ENCODE data around the gene PIGB. TPM values are rescaled to one million over a fixed set of nuclear protein-coding genes. Genes with fewer than 3 reads are reported as not detected.

PIGB gene
- total and polyA plus RNA-seq, 4 experiments from 2014 or later, result 13.0 to 28.6 (median 22.5) TPM

DNA sequence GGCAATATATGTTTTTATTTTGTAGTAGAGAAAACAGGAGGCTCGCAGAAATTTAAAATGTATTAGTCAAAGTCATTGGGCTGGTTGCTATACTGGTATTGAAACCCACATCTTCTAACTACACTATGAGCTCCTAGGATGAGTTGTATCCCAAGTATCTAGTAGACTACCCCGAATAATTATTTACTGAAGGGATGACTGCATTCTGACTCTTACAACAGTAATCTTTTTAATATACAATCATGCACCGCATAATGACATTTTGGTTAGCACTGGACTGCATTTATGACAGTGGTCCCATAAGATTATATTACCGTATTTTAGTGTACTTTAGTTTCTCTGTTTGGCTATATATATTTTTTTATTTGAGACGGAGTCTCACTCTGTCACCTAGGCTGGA lies 15.3 kb downstream of the PIGB start:
- ChIA-PET POLR2A (ENCODE audit: partially characterized antibody) (no interaction called here), CTCF (ENCODE audit: partially characterized antibody) (interaction anchor here (1.1 kb wide), 1 partner anchor 101 kb away, joined by 4 read pairs; no protein-coding TSS in a partner anchor)
- no peak for DNase-seq
- Histone ChIP-seq H3K4me3 (ENCODE audit: low read length in 2 of 2) (no peak overlapping the region), H3K9me3 (ENCODE audit: control insufficient read depth in 1 of 2, low read length in 2 of 2) (no peaks in the 10 kb centered on the region), H3K27me3 (ENCODE audit: insufficient read depth, low read length) (no peaks in the 10 kb centered on the region), H3K27ac (ENCODE audit: low read depth, low read length) (no peak overlapping the region), H3K36me3 (ENCODE audit: insufficient read depth, low read length) (peaks cover 19% of the 10 kb centered on the region), H3K4me1 (ENCODE audit: insufficient read depth, low read length) (no peaks in the 10 kb centered on the region)
- Mint-ChIP-seq H3K27ac (no peak overlapping the region), H3K4me1 (peaks cover 0 to 2% (median 0%) of the 10 kb centered on the region in 4 donors), H3K36me3 (peaks cover 36 to 57% of the 10 kb centered on the region in 2 donors), H3K9me3 (no peaks in the 10 kb centered on the region), H3K4me3 (no peak overlapping the region), H3K27me3 (no peaks in the 10 kb centered on the region)
- intact Hi-C loops (cut with micrococcal nuclease), result no loop called here

DNA sequence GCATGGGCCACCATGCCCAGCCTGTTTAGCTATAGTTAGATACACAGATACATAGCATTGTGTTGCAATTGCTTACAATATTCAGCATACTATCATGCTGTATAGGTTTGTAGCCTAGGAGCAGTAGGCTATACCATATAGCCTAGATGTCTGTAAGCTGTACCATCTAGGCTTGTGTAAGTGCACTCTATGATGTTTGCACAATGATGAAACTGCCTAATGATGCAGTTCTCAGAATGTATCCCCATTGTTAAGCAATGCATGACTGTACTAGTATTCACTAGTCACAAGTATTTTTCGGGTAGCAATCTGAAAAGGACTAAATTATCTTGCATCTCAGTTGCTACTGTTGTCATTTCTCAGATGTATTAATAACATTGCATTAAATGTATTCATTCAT lies 16.0 kb downstream of the PIGB start:
- Mint-ChIP-seq H3K27ac (peak overlapping the region in 1 of 7 donors; percentile 19), H3K27me3 (no peaks in the 10 kb centered on the region), H3K4me1 (peaks cover 0 to 2% (median 0%) of the 10 kb centered on the region in 4 donors), H3K4me3 (no peak overlapping the region), H3K36me3 (peaks cover 36 to 60% of the 10 kb centered on the region in 2 donors), H3K9me3 (no peaks in the 10 kb centered on the region)
- intact Hi-C loops (cut with micrococcal nuclease), result no loop called here
- peaks cover 16% of the 10 kb centered on the region for H3K36me3 ChIP-seq (ENCODE audit: insufficient read depth, low read length)
- ChIA-PET POLR2A (ENCODE audit: partially characterized antibody) (no interaction called here), CTCF (ENCODE audit: partially characterized antibody) (no interaction called here)
- DNase-seq, result no peak
- no peaks in the 10 kb centered on the region for H3K27me3 ChIP-seq (ENCODE audit: insufficient read depth, low read length)
- no peak overlapping the region for H3K27ac ChIP-seq (ENCODE audit: low read depth, low read length)
- no peak overlapping the region for H3K4me3 ChIP-seq (ENCODE audit: low read length in 2 of 2)
- H3K9me3 ChIP-seq (ENCODE audit: control insufficient read depth in 1 of 2, low read length in 2 of 2), result no peaks in the 10 kb centered on the region
- no peaks in the 10 kb centered on the region for H3K4me1 ChIP-seq (ENCODE audit: insufficient read depth, low read length)

DNA sequence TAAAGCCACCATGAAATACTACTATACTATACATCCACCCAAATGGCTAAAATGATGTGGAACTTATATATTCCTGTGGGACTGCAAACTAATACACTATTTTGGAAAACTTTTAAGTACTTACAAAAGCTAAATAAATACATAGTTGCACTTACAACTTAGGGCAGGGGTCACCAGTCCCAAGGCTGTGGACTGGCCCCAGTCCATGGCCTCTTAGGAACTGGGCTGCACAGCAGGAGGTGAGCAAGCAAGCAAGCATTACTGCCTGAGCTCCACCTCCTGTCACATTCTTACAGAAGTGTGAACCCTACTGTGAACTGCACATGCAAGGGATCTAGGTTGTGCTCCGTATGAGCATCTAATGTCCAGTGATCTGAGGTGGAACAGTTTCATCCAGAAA lies 18.1 kb downstream of the PIGB start:
- no peak overlapping the region for H3K4me3 Mint-ChIP-seq

DNA sequence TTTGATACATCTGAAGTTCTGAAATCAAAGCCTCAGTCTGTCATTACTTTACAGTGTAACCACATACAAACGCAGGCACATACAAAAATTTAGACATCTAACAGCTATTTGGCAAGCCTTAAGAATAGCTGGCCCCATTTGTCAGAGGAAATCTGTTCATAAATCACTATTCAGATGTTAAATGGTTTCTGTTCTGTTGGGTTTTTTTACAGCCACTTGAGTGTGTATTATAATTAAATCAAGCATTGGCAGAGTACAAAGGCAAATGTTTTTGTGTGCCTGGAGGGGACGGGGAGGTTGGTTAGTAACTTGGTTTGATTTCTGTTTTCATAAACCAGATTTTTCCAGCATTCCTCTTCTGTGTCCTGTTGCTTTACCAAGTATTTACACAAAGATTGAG lies 24.1 kb downstream of the PIGB start:
- Mint-ChIP-seq H3K27me3 (no peaks in the 10 kb centered on the region), H3K27ac (peak overlapping the region in 2 of 7 donors; percentile 41 to 57), H3K4me3 (no peak overlapping the region), H3K9me3 (no peaks in the 10 kb centered on the region), H3K36me3 (peaks cover 46 to 56% of the 10 kb centered on the region in 2 donors), H3K4me1 (peaks cover 0 to 1% (median 0%) of the 10 kb centered on the region in 4 donors)
- ChIA-PET CTCF (ENCODE audit: partially characterized antibody) (interaction anchor here (1.4 kb wide), 1 partner anchor 92 kb away, joined by 3 read pairs; no protein-coding TSS in a partner anchor), POLR2A (ENCODE audit: partially characterized antibody) (no interaction called here)
- no peaks in the 10 kb centered on the region for H3K27me3 ChIP-seq (ENCODE audit: insufficient read depth, low read length)
- no peak overlapping the region for H3K4me3 ChIP-seq (ENCODE audit: low read length in 2 of 2)
- H3K4me1 ChIP-seq (ENCODE audit: insufficient read depth, low read length), result no peaks in the 10 kb centered on the region
- peaks cover 12% of the 10 kb centered on the region for H3K36me3 ChIP-seq (ENCODE audit: insufficient read depth, low read length)
- H3K9me3 ChIP-seq (ENCODE audit: control insufficient read depth in 1 of 2, low read length in 2 of 2), result no peaks in the 10 kb centered on the region
- DNase-seq, result no peak
- H3K27ac ChIP-seq (ENCODE audit: low read depth, low read length), result no peak overlapping the region
- intact Hi-C loops (cut with micrococcal nuclease), result no loop called here

More for the DNA sequence above, 18.1 kb downstream of the PIGB start:
- peaks cover 16% of the 10 kb centered on the region for H3K36me3 ChIP-seq (ENCODE audit: insufficient read depth, low read length)
- ChIA-PET POLR2A (ENCODE audit: partially characterized antibody) (no interaction called here), CTCF (ENCODE audit: partially characterized antibody) (no interaction called here)
- DNase-seq, result no peak
- Mint-ChIP-seq H3K27ac (no peak overlapping the region), H3K27me3 (no peaks in the 10 kb centered on the region), H3K4me1 (peaks cover 0 to 2% (median 0%) of the 10 kb centered on the region in 4 donors), H3K36me3 (peaks cover 27 to 61% of the 10 kb centered on the region in 2 donors), H3K9me3 (no peaks in the 10 kb centered on the region)
- no peaks in the 10 kb centered on the region for H3K27me3 ChIP-seq (ENCODE audit: insufficient read depth, low read length)
- H3K4me3 ChIP-seq (ENCODE audit: low read length in 2 of 2), result no peak overlapping the region
- intact Hi-C loops (cut with micrococcal nuclease), result no loop called here
- H3K9me3 ChIP-seq (ENCODE audit: control insufficient read depth in 1 of 2, low read length in 2 of 2), result no peaks in the 10 kb centered on the region
- no peaks in the 10 kb centered on the region for H3K4me1 ChIP-seq (ENCODE audit: insufficient read depth, low read length)
- H3K27ac ChIP-seq (ENCODE audit: low read depth, low read length), result no peak overlapping the region

DNA sequence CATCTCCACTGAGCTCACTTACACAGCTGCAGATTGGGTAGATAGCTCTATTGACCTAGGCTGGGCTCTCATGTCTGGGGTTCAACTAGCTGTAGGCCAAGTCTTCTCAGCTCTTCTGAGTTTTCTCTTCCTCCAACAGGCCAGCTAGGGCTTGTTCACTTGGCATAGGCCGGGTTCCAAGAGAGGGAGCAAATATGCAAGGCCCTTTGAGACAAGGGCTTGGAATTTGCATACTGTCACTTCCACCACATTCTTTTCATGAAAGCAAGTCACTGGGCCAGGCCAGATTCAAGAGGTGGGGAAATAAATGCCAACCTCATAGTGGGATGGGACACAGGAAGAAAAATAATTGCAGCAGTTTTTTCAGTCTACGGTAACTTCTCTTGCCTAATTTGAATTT lies 25.2 kb downstream of the PIGB start:
- peaks cover 44 to 53% of the 10 kb centered on the region in 2 donors for H3K36me3 Mint-ChIP-seq
- CTCF ChIA-PET (ENCODE audit: partially characterized antibody), result interaction anchor here (1.4 kb wide), 1 partner anchor 91 kb away, joined by 3 read pairs; no protein-coding TSS in a partner anchor

DNA sequence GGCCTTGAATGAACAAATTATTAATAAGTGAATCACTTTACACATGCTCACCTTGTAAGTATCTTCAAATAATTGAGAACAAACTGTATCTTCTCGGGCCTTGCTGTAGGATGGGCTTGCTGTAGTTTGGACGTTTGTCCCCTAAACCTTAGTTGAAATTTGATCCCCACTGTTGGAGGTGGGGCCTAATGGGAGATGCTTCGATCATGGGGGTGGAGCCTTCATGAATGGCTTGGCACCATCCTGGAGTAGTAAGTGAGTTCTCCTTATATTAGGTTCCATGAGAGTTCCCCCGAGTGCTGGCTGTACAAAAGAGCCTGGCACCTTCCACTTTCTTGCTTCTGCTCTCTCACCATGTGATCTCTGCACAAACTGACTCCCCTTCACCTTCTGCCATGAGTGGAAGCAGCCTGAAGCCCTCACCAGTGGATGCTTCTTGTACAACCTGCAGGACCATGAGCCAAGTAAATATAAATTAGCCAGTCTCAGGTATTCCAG lies 29.3 kb downstream of the PIGB start:
- Histone ChIP-seq H3K27ac (ENCODE audit: low read depth, low read length) (no peak overlapping the region), H3K9me3 (ENCODE audit: control insufficient read depth in 1 of 2, low read length in 2 of 2) (no peaks in the 10 kb centered on the region), H3K27me3 (ENCODE audit: insufficient read depth, low read length) (no peaks in the 10 kb centered on the region), H3K4me1 (ENCODE audit: insufficient read depth, low read length) (no peaks in the 10 kb centered on the region), H3K36me3 (ENCODE audit: insufficient read depth, low read length) (peaks cover 12% of the 10 kb centered on the region), H3K4me3 (ENCODE audit: low read length in 2 of 2) (no peak overlapping the region)
- Mint-ChIP-seq H3K9me3 (no peaks in the 10 kb centered on the region), H3K4me3 (no peak overlapping the region), H3K4me1 (peaks cover 0 to 1% (median 0%) of the 10 kb centered on the region in 4 donors), H3K36me3 (peaks cover 38 to 48% of the 10 kb centered on the region in 2 donors), H3K27me3 (no peaks in the 10 kb centered on the region), H3K27ac (peak overlapping the region in 2 of 7 donors; percentile 7 to 68)
- no peak for DNase-seq
- ChIA-PET POLR2A (ENCODE audit: partially characterized antibody) (no interaction called here), CTCF (ENCODE audit: partially characterized antibody) (interaction anchor here (1.2 to 1.6 kb wide), 2 partner anchors 86 to 87 kb away, joined by 3 to 4 read pairs; no protein-coding TSS in a partner anchor)
- intact Hi-C loops (cut with micrococcal nuclease), result no loop called here

More for the DNA sequence above, 25.2 kb downstream of the PIGB start:
- Histone ChIP-seq H3K4me3 (ENCODE audit: low read length in 2 of 2) (no peak overlapping the region), H3K9me3 (ENCODE audit: control insufficient read depth in 1 of 2, low read length in 2 of 2) (no peaks in the 10 kb centered on the region), H3K27ac (ENCODE audit: low read depth, low read length) (no peak overlapping the region), H3K27me3 (ENCODE audit: insufficient read depth, low read length) (no peaks in the 10 kb centered on the region), H3K4me1 (ENCODE audit: insufficient read depth, low read length) (no peaks in the 10 kb centered on the region), H3K36me3 (ENCODE audit: insufficient read depth, low read length) (peaks cover 17% of the 10 kb centered on the region)
- no peaks in the 10 kb centered on the region for H3K27me3 Mint-ChIP-seq
- peak overlapping the region in 6 of 7 donors; percentile 11 to 63 (median 44) for H3K27ac Mint-ChIP-seq
- H3K4me1 Mint-ChIP-seq, result peaks cover 0 to 1% (median 0%) of the 10 kb centered on the region in 4 donors
- DNase-seq, result no peak
- no peaks in the 10 kb centered on the region for H3K9me3 Mint-ChIP-seq
- POLR2A ChIA-PET (ENCODE audit: partially characterized antibody), result no interaction called here
- H3K4me3 Mint-ChIP-seq, result no peak overlapping the region
- intact Hi-C loops (cut with micrococcal nuclease), result no loop called here

DNA sequence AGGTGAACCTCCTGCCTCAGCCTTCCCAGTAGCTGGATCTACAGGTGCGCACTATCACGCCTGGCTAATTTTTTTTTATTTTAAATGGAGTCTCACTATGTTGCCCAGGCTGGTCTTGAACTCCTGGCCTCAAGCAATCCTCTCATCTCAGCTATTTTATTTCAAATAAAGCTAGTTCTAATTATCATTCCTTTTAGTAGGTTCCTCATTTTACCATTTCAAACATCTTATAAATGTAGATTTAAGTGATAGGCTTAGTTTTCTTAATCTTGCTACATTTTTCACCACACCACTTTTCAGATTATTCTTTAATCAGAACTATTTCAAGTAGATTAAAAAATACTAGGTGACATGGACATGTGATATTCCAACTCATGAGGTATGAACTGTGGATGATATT lies 30.3 kb downstream of the PIGB start:
- H3K9me3 Mint-ChIP-seq, result no peaks in the 10 kb centered on the region
- H3K4me1 Mint-ChIP-seq, result peaks cover 0 to 1% (median 0%) of the 10 kb centered on the region in 4 donors
- Histone ChIP-seq H3K9me3 (ENCODE audit: control insufficient read depth in 1 of 2, low read length in 2 of 2) (no peaks in the 10 kb centered on the region), H3K36me3 (ENCODE audit: insufficient read depth, low read length) (peaks cover 9% of the 10 kb centered on the region), H3K27me3 (ENCODE audit: insufficient read depth, low read length) (no peaks in the 10 kb centered on the region), H3K4me1 (ENCODE audit: insufficient read depth, low read length) (no peaks in the 10 kb centered on the region), H3K27ac (ENCODE audit: low read depth, low read length) (no peak overlapping the region), H3K4me3 (ENCODE audit: low read length in 2 of 2) (no peak overlapping the region)
- intact Hi-C loops (cut with micrococcal nuclease), result no loop called here
- ChIA-PET CTCF (ENCODE audit: partially characterized antibody) (interaction anchor here (1.2 to 1.6 kb wide), 2 partner anchors 85 to 86 kb away, joined by 3 to 4 read pairs; no protein-coding TSS in a partner anchor), POLR2A (ENCODE audit: partially characterized antibody) (no interaction called here)
- no peak overlapping the region for H3K27ac Mint-ChIP-seq
- DNase-seq, result no peak
- H3K4me3 Mint-ChIP-seq, result no peak overlapping the region
- H3K36me3 Mint-ChIP-seq, result peaks cover 31 to 42% of the 10 kb centered on the region in 2 donors
- H3K27me3 Mint-ChIP-seq, result no peaks in the 10 kb centered on the region

Measured in CD4-positive, alpha-beta memory T cell (primary cell).